Stimulated activated CD8-positive, alpha-beta memory T cell treated with anti-CD3 and anti-CD28 coated beads, Interleukin-15, amount 100 ng/mL, for 48 hours (primary cell): Measurements from ENCODE around the gene FOXL2NB.
A peak's percentile ranks its signal among the peaks of the same experiment; 100 is the strongest.
"Not testable (repeated sequence)": the region's sequence is repeated elsewhere in the genome, so short reads cannot be mapped to it uniquely, and the experiment has no call there.

Source experiments
- DNase-seq, 2 donors: peaks; one replicate each; pipeline ENCODE4 v3.0.0-alpha.2; 2020; ENCODE audit warnings: low read depth in 2 of 2

Gene FOXL2NB

DNA sequence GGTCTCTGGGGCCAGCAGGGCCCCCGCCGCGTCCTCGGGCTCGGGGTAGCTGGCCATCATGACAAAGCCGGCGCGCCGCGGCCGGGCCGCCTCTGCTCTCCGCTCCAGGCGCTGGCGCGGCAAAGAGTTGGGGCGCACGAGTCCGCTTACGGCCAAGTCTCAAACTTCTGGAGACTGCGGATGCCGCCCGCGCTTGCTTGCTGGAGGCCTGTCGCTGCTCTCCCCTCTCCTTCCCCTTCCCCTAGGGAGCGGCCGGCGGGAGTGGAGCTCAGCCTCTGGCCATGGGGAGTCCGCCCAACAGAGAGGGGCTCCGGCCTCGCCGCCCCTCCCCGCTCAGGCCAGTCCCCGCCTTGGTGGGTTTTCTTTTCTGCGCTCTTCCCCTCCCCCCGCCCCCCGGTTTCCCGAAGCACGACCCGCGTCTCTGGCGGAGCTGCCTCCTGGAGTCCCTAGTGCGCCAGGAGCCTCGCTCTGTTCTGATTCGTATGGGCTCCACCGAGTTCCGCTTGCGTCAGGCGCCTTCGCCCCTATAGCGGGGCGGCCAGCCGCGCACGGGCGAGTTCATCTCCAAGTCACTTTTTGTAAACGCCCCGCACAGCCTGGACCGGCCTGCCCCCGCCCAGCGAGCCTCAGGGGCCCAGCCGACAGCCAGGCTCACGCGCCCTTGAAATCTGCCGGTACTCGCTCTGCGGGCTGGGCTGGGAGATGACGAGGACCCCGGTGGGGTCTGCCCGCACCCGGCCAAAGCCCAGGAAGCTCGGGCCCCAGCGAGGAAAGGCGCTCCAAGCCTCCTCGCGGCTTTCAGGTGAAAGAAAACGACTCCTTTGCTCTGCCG lies at the start of gene FOXL2NB, which contains the start of gene FOXL2:
FOXL2NB (plus strand) TSS at position 555 of the 832 bp plus-strand sequence; CDS start at position 703, 148 bp downstream.
FOXL2 (minus strand) TSS at position 475 of the 832 bp plus-strand sequence; CDS start at position 60, 415 bp downstream.
- no peak for DNase-seq

DNA sequence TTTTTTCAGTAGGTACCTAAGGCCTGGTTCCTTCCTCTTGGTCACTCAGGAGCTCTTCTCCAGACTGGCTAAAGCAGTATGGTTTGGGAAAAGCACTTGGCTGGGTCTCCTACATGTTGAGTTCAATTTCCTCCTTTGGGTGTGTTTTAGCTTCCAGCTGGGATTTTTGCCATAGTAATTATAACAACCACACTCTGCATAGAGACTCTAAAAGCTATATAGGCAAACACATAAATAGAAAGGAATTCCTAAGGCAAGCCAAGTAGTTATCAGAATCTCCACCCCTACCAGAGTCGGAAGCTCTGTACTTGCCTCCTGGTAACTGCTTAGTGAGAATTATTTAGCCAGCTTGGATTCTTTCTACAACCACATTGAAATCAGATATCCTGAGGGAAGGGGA lies 48.7 kb upstream of the FOXL2NB start:
- DNase-seq, result no peak

DNA sequence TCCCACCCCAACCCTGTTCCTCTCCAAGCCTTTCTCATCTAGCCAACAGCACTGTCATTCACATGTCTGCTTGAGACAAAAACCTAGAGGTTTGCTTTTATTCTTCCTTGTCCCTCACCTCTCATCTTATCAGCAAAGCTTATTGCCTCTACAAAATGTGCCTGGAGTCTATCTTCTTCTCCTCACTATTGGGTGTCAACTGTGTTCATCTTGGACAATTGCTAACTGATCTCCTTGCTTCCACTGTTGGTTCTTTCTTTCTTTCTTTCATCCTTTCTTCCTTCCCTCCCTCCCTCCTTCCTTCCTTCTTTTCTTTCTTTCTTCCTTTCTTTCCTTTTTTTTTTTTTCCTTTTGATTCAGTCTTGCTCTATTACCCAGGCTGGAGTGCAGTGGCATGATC lies 48.3 kb upstream of the FOXL2NB start:
- DNase-seq, result no peak

DNA sequence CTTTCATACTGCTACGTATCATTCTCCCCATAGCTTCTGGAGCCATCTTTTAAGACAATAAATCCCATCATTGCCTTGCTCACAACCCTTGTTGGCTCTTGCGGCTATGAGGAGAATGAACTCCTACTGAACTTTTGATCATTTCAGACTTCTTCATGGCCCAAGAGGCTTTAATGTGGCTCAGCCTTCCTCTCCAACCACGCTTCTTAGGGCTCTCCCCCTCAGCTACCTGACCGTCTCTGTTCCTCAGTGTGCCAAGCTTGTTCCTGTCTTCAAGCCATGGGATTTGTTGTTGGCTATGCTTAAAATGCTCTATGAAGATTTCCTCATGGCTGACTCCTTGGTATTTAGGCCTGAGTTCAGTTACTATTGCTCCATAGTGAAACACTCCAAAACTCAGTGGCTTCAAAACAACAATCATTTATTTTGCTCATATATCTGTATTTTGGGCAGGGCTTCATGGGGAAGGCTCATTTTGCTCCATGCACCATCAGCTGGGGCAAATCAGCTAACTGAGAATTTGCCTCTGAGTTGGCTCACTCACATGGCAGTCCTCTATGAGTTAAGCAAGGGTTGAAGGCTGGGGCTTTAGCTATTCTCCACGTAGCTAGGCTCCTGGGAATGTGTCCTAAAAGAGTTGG lies 47.5 kb upstream of the FOXL2NB start:
- no peak for DNase-seq

DNA sequence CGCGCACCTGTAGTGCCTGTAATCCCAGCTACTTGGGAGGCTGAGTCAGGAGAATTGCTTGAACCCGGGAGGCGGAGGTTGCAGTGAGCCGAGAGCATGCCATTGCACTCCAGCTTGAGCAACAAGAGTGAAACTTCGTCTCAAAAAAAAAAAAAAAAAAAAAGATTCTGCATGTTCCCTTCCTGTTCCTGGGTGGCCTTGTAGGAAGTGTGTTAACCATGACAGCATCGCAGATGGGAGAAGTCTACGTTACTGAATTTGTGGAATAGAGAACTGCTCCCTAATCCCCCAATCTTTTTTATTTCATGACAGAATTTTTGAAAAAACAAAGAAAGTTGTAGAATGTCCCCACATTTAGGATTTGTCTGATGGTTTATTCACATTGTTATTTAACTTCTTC lies 45.5 kb upstream of the FOXL2NB start:
- DNase-seq, result no peak

DNA sequence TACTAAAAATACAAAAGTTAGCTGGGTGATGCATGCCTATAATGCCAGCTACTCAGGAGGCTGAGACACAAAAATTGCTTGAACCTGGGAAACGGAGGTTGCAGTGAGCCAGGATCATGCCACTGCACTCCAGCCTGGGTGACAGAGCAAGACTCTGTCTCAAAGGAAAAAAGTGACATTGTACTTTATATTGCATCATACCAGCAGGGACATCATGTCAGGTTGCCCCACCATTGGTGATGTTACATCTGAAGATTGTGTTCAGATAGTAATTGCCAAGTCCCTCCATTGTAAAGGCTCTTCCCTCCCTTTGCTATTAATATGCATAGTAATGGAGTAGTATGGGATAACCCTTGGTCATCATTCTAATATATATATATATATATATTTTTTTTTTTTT lies 44.8 kb upstream of the FOXL2NB start:
- DNase-seq, result no peak

DNA sequence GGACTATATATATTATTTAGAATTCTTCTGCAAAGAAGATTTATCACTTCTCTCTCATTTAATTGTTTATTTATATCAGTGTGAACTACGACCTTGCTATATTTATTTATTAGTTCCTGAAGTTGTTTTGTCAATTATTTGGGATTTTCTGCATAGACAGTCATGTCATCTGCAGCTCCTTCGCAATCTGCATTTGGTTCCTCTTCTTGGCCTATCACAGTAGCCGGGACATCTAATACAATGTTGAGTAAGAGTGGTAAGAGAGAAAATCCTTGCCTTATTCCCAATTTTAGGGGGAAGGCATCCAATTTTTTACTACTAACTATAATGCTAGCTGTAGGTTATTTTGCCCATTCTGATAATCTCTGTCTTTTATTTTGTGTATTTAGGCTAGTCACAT lies 39.5 kb upstream of the FOXL2NB start:
- DNase-seq, result no peak

DNA sequence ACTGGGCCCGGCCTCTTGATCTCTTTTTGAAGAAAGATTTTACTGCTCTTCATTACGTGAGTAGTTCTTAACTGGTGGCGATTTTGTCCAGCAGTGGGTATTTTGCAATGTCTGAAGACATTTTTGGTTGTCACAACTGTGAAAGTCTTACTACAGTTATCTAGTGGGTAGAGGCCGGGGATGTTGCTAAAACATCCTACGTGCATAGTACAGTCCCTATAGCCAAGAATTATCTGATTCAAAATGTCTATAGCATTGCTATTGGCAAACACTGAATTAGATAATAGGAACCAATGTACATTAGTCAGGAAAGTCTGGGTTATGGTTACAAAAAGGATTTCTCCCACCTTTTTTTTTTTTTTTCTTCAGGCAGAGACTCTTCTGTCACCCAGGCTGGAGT lies 38.2 kb upstream of the FOXL2NB start:
- DNase-seq, result no peak

DNA sequence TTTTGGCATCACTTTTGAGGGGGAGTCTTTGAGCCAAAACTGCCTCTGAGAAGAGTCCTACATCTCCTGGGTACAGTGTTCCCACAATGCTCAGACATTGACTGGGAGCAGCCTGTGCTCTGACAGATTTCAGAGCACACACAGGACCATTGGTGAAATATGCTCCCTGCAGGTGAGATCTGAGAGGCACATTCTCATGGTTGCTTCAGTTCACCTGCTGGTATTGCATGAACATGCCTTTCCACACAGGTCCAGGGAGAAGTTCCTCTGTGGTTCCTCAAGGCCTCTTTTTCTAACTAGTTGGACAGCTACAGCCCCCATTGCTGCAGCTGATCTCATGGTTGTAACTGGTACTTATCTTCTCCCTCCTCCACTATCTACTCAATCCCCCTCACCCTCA lies 37.1 kb upstream of the FOXL2NB start:
- DNase-seq, result no peak

DNA sequence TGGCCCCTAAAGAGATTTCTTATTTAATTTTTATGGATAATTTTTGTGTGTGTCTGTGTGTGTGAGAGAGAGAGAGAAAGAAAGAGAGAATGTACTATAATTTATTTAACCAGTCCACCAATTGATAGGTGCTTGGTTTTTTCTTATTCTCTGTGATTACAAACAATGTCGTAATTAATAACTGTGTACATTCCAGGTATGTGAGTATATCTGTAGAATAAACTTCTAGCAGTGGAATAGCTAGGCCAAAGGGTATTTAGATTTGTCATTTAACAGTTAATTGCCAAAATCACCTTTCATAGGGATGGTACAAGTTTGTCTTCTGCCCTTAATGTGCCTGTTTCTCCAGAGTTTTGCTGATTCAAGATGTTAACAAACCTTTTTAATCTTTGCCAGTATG lies 35.4 kb upstream of the FOXL2NB start:
- DNase-seq, result no peak

DNA sequence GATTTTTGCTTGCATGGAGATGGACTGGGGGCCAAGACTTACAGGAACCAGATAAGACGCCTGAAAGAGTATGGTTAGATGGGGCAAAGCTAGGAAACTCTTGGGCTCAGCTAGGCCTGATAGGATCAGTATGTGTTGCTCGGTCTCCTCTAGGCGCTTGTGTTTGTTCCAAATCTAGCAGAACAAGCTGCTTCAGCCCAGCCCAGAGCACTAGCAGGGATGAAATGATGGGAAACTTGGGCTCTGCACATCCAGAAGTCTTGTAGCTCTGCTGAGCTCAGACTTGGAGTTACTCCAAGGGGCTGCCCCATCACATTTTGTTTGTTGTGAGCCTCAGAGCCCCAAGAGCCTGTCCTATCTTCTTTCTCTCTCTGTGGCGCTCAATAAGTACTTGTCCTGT lies 34.8 kb upstream of the FOXL2NB start:
- no peak for DNase-seq

DNA sequence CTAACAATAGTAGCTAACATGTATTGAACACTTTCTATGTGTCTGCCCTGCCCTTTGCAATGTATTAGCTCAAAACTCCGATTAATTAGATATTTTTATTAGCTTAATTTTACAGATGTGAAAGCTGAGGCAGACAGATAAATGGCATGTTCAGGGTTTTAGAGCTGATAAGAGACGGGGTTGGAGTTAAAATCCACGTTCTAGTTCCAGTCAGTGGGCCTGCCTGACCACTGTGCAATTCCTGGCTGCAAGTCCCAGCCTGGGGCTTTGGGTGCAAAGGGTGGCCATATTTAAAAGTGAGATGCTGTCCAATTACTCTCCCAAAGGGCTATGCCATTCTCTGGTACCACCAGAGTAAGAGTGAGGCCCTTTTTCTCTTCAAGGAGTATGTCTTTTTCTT lies 33.3 kb upstream of the FOXL2NB start:
- no peak for DNase-seq

DNA sequence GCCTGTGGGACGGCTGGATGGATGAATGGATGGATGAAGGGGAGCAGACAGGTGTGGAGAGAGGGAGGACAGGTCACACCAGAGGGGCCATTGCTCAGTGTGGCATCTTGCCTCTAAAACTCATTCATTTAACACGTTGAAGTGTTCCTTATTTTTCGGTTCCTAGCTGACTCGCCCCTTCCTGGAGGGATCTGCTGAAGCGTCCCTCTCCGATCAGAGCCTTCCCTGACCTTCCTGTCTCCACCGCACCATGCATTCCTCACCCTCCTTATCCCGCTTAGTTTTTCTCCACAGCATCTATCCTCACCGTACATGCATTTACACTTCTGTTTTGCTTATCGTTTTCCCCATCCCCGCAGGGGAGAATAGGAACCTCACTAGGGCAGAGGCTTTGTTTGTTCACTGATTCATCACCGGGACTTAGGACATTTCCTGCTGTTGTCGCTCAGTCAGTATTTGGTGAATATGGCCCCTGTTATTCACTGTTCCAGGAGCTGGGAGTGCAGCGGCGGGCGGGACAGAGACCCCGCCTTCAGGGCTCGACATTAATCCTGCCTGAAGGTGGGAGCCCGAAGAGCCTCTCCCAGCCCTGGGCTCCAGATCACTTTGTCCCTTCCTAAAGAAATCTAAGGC lies 32.0 kb upstream of the FOXL2NB start:
- no peak for DNase-seq

DNA sequence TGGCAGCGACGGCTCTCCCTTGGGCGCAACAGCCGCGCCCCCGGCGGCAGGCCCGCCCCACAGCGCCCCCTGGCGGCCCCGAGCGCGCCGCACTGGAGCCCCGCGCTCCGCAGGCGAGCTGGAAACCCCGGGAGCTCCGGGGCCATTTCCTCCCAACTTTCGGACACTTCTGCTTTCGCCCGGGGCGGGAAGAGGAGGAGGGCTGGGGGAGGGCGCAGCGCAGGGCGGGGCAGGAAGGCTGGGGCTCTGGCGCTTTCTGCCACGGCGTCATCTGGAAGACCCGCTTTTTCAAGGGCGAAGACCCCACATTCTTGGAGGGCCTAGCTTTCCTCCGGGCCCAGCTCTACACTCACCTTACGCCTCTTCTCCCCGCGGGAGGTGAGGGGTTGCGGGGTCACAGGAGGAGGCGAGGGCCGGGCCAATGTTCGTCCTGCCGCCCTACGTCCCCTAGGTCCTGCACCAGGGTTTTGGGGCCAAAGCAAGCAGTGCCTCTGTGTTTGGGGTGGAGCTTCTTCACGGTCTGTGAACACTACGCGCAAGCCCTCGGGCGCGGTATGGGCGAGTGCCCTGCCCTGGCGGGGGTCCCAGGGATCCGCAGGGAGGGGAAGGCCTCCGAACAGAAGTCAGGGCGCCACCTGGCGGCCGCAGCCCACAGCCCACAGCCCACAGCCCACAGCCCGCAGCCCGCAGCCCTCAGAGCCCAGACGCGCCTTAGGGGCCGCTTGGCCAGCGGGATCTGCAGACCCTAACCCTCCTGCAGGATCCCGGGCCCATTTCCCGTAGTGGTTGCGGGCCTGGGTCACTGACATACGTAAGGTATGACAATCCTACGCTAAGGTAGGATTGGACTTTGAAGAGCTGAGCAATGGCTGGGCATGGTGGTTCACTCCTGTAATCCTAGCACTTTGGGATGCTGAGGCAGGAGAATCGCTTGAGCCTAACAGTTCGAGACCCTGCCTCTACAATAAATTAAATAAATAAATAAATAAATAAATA lies 31.2 kb upstream of the FOXL2NB start:
- DNase-seq, result peak; percentile 74 to 75

DNA sequence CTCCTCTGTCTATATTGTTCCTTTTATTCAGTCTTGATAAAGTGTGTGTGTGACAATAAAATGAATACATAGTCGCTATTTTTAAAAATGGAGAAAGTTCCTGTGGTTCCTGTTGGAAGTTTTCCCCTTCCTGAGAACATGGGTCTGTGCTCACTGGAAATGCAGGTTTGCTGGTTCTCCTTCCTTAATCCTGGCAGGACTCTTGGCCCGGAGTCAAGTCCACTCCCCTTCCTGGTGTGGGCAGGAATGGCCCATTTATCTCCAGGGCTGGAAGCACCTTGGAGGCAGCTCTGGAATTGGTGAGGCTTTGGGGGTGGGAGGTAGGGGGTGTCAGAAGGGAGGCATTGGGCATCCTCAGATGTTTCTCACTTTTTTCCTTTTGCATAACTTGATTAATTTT lies 30.2 kb upstream of the FOXL2NB start:
- DNase-seq, result no peak

DNA sequence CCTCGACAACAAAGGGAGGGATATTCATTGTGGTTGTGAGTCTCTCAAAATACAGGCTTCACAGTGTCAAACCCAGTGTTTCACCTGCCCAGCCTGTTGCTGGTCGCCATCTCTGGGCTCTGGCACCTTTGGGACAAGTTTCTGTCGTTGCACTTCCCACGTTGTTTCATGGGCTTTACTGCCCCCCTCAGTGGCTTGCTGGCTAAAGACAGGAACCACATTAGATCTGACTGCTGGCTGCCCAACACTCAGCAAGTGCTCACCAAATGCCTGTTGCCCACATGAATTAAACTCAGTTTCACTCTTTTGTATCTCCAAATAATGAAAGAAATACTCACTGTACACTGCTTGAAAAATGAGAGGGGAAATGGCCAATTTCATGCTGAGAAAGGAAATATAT lies 27.7 kb upstream of the FOXL2NB start:
- DNase-seq, result no peak

DNA sequence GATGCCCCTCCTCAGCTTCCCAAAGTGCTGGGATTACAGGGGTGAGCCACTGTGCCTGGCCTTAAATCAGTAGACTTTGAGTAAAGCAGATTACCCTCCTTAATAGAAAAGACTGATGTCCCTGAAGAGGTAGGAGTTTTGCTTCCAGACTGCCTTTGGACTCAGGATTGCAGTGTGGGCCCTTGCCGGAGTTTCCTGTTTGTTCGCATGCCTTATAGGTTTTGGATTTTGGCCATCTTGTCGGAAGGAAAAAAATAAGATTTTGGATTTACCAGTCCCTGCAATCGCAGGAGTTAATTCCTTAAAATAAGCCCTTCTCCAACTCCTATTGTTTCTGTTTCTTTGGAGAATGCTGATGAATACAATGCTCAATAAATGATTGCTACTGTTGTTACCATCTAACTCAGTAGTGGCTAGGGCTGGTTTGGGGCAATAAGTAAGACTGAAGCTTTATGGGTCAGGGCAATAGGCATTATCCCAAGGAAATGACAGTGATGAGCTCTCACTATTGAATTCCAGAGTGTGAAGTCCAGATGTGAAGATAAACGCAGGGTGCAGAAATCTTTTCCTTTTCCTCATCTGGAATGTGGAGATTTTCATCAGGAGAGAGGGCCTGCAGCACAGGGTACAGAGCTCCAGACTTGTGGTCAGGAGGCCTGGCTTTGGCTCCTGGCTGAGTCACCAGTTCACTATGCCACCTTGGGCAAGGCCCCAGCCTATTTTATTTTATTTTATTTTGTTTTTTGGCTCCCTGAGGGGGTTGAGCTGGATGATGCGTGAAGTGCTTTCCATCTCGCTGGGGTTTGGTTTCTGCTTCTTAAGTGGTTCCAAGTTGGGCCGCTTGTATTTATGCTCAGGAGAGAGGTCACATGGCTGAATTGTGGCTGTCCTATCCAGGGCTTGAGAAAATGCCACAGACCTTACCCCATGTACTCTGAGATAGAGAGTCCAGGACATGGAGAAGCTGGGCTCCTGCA lies 25.4 kb upstream of the FOXL2NB start:
- no peak for DNase-seq

DNA sequence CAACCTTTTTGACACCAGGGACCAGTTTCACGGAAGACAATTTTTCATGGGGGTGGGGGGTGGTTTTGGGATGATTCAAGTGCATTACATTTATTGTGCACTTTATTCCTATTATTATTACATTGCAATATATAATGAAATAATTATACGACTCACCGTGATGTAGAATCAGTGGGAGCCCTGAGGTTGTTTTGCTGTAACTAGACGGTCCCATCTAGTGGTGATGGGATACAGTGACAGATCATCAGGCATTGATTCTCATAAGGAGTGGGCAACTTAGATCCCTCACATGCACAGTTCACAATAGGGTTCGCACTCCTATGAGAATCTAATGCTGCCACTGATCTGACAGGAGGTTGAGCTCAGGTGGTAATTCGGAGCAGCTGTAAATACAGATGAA lies 24.6 kb upstream of the FOXL2NB start:
- DNase-seq, result not testable (repeated sequence)

DNA sequence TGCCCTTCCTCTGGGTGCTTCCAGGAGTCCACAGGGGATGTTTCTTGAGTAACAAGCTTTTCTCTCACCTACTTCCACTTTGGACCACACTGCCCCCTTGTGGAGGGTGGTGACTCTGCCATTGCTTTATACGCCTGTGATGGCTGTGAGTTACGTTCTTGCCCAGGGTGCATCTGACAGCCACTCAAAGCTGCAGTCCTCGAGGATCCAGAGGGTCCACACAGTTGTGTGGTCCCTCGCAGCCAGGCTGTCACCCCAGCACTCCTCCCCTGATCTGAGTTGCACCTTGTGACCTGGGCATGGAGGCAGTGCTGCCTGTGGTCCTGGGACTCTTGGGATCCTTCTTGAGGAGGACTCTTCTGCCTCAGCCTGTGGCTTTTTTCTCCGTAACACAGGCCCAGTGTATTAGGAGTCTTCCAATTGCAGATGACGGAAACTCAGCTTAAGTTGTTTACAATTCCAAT lies 23.5 kb upstream of the FOXL2NB start:
- DNase-seq, result peak; percentile 54 to 70

DNA sequence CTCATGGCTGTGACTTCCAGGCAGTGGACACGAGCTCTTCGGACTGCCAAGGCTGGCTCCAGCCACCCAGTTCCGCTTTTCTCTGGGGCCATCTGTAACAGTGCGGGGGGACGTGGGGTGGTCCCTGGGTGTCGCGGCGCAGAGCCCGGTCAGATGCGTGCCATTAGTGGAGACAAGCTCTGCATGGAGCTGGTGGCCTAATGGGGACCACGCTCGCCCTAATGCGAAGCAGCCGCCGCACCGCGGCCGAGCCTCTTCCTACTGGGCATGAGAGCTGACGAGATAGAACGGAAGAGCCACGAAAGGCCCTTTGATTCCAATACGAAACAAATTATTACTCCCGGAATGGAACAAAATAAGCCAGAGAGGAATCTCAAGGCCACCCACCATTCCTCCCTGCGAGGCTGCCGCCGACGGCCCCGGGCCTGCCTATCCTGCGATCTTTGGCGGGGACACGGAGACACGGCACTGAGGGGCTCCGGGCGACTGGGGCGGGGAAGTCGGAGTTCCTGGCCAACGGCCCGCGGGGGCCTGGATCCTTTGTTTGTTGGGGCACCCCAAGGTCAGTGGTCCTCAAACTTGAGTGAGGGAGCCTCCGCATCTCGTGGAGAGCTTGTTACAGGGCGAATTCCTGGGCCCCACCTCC lies 18.2 kb upstream of the FOXL2NB start:
- DNase-seq, result no peak
